ENCODE measurements around the gene EIF3CL. TPM values are rescaled to one million over a fixed set of nuclear protein-coding genes. Genes with fewer than 3 reads are reported as not detected.
A peak's percentile ranks its signal among the peaks of the same experiment; 100 is the strongest.
"Not testable (repeated sequence)": the region's sequence is repeated elsewhere in the genome, so short reads cannot be mapped to it uniquely, and the experiment has no call there.

The EIF3CL gene, protein sequence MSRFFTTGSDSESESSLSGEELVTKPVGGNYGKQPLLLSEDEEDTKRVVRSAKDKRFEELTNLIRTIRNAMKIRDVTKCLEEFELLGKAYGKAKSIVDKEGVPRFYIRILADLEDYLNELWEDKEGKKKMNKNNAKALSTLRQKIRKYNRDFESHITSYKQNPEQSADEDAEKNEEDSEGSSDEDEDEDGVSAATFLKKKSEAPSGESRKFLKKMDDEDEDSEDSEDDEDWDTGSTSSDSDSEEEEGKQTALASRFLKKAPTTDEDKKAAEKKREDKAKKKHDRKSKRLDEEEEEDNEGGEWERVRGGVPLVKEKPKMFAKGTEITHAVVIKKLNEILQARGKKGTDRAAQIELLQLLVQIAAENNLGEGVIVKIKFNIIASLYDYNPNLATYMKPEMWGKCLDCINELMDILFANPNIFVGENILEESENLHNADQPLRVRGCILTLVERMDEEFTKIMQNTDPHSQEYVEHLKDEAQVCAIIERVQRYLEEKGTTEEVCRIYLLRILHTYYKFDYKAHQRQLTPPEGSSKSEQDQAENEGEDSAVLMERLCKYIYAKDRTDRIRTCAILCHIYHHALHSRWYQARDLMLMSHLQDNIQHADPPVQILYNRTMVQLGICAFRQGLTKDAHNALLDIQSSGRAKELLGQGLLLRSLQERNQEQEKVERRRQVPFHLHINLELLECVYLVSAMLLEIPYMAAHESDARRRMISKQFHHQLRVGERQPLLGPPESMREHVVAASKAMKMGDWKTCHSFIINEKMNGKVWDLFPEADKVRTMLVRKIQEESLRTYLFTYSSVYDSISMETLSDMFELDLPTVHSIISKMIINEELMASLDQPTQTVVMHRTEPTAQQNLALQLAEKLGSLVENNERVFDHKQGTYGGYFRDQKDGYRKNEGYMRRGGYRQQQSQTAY
- total RNA-seq (2022) (146 and 151 TPM in 2 replicates), Bru-seq, nascent RNA (percentile 63 among the genes with signal in this experiment), BruChase-seq, experiment 1, labeled RNA remaining after a 6-hour chase (percentile 60 among the genes with signal in this experiment), BruChase-seq, experiment 2, labeled RNA remaining after a 2-hour chase (percentile 55 among the genes with signal in this experiment)
- long read RNA-seq, transcript EIF3CL-201 (21 exons, 3,085 nt) = major isoform, 18 of 116 reads
- long read RNA-seq, partial matches to known transcripts = 93 of 116 reads
- long read RNA-seq, other reads (novel, unspliced or antisense) = 4 of 116 reads

DNA sequence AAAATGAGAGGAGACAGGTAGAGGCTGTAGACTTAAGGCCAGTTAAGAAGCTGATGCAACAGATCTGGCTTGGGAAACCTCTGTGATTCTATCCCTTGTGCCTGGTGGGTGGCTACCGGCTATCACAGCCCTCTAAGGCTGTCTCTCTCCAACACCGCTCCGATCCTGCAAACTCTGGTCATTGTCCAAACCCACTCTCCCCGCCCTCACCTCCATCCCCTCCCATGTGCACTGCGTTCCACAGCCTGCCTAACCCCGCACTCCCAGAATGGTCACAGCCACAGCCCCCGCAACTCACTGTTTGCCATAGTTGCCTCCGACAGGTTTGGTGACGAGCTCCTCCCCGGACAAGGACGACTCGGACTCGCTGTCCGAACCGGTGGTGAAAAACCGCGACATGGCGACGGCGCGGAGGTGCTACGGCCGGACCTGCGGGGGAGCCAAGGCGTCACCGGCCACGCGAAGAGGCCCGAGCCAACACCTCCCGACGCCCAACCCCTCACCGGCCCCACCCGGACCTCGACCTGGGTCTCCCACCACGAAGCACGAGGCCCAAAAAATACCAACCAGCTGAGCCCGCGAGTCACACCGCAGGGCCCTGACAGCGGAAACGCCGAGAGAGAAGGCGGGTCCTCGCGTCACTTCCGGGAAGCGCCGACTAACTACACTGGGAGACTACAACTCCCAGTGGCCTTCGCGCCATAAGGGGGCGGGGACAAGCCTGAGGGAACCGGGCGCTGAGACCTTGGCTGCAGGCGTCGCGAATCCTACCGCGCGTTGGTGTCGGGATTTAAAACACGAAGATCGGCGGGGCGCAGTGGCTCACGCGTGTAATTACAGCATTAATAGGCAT is at the start of gene EIF3CL:
TSS of gene EIF3CL (minus strand) at position 622 of the 853 bp plus-strand sequence. CDS start at position 399, 223 bp downstream.
- H3K27ac Mint-ChIP-seq (ENCODE audit: unreplicated experiment); CTCF ChIA-PET; DNase-seq; H3K27me3 Mint-ChIP-seq (ENCODE audit: unreplicated experiment); H3K9me3 Mint-ChIP-seq (ENCODE audit: low read depth, unreplicated experiment); intact Hi-C loops (cut with micrococcal nuclease; ENCODE audit: unreplicated experiment); H3K4me1 Mint-ChIP-seq (ENCODE audit: low read depth, unreplicated experiment); H3K36me3 Mint-ChIP-seq (ENCODE audit: insufficient read depth, unreplicated experiment): not testable (repeated sequence)
- BruUV-seq (replicated peaks) = TSS peak; percentile 65
- H3K4me3 Mint-ChIP-seq (ENCODE audit: low read depth, unreplicated experiment) = peak within 1 kb of the TSS; percentile 72

DNA sequence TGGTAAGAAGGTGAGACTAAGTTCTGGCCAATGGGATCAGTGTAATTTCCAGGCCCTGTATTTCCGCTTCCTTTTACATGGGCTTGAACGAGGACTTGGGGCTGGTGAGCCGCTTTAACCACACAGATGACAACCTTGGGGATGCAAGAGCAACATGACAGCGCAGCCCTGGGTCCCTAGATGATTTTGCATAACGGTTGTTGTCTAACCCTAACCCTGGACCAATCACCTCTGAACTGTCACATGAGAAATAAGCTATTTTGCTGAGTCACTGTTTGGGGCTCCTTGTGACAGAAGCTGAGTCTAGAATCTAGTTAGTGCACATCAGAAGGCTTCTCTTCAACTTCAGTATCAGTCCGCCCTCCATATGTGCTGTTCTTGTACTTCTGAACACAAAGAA is 43.4 kb upstream of the EIF3CL start:
- H3K27me3 Mint-ChIP-seq (ENCODE audit: unreplicated experiment); intact Hi-C loops (cut with micrococcal nuclease; ENCODE audit: unreplicated experiment); H3K36me3 Mint-ChIP-seq (ENCODE audit: insufficient read depth, unreplicated experiment); H3K9me3 Mint-ChIP-seq (ENCODE audit: low read depth, unreplicated experiment); CTCF ChIA-PET; DNase-seq; H3K4me3 Mint-ChIP-seq (ENCODE audit: low read depth, unreplicated experiment); BruUV-seq (replicated peaks); H3K4me1 Mint-ChIP-seq (ENCODE audit: low read depth, unreplicated experiment); H3K27ac Mint-ChIP-seq (ENCODE audit: unreplicated experiment): not testable (repeated sequence)

DNA sequence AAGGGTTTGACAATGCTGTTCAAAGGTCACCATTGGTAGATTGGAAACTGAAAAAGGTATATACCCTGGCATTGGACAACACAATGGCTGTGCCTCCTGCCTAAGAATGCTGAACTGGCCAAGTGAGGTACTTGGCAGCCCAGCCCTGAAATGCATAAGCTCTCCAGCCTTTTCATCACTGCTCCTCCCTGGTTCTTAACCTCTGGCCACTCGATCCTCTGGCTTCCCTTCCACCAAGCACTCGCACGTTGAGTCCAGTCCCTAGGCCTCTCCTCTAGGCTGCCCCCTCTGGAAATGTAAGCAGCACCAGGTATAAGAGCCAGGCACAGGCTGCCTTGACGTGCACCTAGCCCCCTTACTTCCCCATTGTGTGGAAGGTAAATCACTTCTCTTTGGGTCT is 42.7 kb upstream of the EIF3CL start:
- intact Hi-C loops (cut with micrococcal nuclease; ENCODE audit: unreplicated experiment) = not testable (repeated sequence)

DNA sequence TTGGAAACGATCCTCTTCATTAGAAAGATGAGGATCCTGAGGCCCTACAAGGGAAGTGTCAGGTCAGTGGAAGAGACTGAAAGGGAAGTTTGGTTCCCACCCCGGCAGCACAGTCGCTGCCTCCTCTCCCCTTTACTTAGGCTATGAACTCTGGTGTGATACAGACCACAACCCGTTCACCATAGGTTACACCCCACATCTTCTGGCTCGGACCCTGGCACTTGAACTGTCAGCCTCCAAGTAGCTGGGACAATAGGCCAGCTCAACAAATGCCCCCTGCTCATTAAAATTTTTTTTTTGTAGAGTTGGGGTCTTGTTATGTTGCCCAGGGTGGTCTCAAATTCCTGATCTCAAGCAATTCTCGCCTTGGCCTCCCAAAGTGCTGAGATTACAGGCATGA is 40.3 kb upstream of the EIF3CL start:
- H3K36me3 Mint-ChIP-seq (ENCODE audit: insufficient read depth, unreplicated experiment); CTCF ChIA-PET; H3K9me3 Mint-ChIP-seq (ENCODE audit: low read depth, unreplicated experiment); H3K4me3 Mint-ChIP-seq (ENCODE audit: low read depth, unreplicated experiment); H3K4me1 Mint-ChIP-seq (ENCODE audit: low read depth, unreplicated experiment); H3K27ac Mint-ChIP-seq (ENCODE audit: unreplicated experiment); DNase-seq; intact Hi-C loops (cut with micrococcal nuclease; ENCODE audit: unreplicated experiment); BruUV-seq (replicated peaks); H3K27me3 Mint-ChIP-seq (ENCODE audit: unreplicated experiment): not testable (repeated sequence)

More for the DNA sequence above, 42.7 kb upstream of the EIF3CL start:
- H3K4me3 Mint-ChIP-seq (ENCODE audit: low read depth, unreplicated experiment); H3K27ac Mint-ChIP-seq (ENCODE audit: unreplicated experiment); H3K27me3 Mint-ChIP-seq (ENCODE audit: unreplicated experiment); CTCF ChIA-PET; BruUV-seq (replicated peaks); H3K4me1 Mint-ChIP-seq (ENCODE audit: low read depth, unreplicated experiment); H3K36me3 Mint-ChIP-seq (ENCODE audit: insufficient read depth, unreplicated experiment); DNase-seq; H3K9me3 Mint-ChIP-seq (ENCODE audit: low read depth, unreplicated experiment): not testable (repeated sequence)

DNA sequence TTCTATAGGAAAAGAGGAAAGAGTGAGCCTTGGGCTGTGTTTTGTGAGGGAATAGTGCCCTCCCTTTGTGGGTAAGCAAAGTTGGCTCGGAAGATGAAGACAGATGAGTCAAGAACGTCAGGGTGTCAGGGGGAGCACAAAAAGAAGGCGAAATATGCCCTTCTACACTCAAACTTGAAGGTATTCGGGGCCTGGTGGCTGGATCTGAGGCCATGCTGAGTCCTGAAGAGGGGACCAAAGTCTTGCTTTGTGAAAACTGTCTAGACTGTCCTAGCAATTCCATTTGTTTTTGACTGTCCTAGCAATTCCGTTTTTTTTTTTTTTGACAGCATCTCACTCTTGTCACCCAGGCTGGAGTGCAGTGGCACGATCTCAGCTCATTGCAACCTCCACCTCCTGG is 35.3 kb upstream of the EIF3CL start:
- DNase-seq; BruUV-seq (replicated peaks); H3K4me1 Mint-ChIP-seq (ENCODE audit: low read depth, unreplicated experiment); H3K27me3 Mint-ChIP-seq (ENCODE audit: unreplicated experiment); H3K36me3 Mint-ChIP-seq (ENCODE audit: insufficient read depth, unreplicated experiment); intact Hi-C loops (cut with micrococcal nuclease; ENCODE audit: unreplicated experiment); H3K9me3 Mint-ChIP-seq (ENCODE audit: low read depth, unreplicated experiment); H3K4me3 Mint-ChIP-seq (ENCODE audit: low read depth, unreplicated experiment); H3K27ac Mint-ChIP-seq (ENCODE audit: unreplicated experiment); CTCF ChIA-PET: not testable (repeated sequence)

DNA sequence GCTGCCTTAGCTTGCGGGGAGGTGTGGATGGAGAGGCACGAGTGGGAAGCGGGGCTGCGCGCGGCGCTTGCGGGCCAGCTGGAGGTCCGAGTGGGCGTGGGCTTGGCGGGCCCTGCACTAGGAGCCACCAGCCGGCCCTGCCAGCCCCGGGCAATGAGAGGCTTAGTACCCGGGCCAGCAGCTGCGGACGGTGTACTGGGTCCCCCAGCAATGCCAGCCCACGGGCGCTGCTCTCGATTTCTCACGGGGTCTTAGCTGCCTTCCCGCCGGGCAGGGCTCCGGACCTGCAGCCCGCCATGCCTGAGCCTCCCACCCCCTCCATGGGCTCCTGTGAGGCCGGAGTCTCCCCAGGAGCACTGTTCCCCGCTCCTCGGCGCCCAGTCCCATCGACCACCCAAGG is 31.7 kb upstream of the EIF3CL start:
- H3K9me3 Mint-ChIP-seq (ENCODE audit: low read depth, unreplicated experiment); DNase-seq; CTCF ChIA-PET; H3K4me1 Mint-ChIP-seq (ENCODE audit: low read depth, unreplicated experiment); H3K27me3 Mint-ChIP-seq (ENCODE audit: unreplicated experiment); BruUV-seq (replicated peaks); intact Hi-C loops (cut with micrococcal nuclease; ENCODE audit: unreplicated experiment); H3K4me3 Mint-ChIP-seq (ENCODE audit: low read depth, unreplicated experiment); H3K27ac Mint-ChIP-seq (ENCODE audit: unreplicated experiment); H3K36me3 Mint-ChIP-seq (ENCODE audit: insufficient read depth, unreplicated experiment): not testable (repeated sequence)

DNA sequence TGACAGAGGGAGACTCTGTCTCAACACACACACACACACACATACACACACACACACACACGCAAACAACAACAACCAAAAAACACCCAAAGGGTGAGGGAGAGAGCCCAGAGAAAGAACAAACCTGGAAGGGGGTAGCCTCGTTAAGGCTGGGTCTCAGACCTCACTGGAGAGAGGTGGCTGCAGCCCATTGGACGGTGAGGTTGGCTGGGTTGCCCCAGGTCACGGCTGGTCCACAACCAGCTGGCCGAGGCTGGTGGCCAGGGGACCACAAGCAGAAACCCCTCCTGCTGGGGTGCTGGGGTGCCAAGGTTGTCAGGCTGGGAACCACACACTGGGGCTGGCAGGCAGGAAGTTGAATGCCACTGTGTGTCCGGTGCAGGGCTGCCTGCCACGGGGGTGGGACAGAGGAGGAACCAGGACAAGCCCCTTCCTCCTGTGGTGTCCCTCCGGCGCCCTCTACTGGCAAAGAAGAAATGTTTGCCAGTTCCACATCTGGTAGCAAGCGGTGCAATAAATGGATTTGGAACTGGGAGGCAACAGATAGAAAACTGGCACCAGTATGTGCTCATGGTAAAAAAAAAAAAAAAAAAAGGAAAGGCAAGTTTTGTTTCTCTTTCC is 22.5 kb upstream of the EIF3CL start:
- DNase-seq; H3K27me3 Mint-ChIP-seq (ENCODE audit: unreplicated experiment); CTCF ChIA-PET; H3K36me3 Mint-ChIP-seq (ENCODE audit: insufficient read depth, unreplicated experiment); H3K4me1 Mint-ChIP-seq (ENCODE audit: low read depth, unreplicated experiment); BruUV-seq (replicated peaks); H3K9me3 Mint-ChIP-seq (ENCODE audit: low read depth, unreplicated experiment); intact Hi-C loops (cut with micrococcal nuclease; ENCODE audit: unreplicated experiment); H3K27ac Mint-ChIP-seq (ENCODE audit: unreplicated experiment); H3K4me3 Mint-ChIP-seq (ENCODE audit: low read depth, unreplicated experiment): not testable (repeated sequence)

DNA sequence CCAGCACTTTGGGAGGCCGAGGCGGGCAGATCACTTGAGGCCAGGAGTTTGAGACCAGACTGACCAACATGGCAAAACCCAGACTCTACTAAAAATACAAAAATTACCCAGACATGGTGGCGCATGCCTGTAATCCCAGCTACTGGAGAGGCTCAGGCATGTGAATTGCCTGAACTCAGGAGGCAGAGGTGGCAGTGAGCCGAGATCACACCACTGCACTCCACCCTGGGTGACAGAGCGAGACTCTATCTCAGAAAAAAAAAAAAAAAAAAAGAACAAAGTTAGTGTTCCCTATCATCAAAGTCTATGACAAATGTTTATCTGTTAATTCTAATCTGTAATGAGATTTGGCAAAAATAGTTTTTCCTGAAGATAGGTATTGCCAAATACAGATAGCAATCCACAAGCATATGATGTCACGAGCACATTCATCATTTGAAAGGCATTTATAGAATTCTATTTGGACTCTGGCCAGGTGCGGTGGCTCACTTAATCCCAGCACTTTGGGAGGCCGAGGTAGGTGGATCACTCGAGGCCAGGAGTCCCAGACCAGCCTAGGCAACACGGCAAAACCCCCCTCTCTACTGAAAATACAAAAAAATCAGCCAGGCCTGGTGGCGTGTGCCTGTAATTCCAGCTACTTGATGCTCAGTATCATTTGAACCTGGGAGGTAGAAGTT is 17.6 kb upstream of the EIF3CL start:
- H3K9me3 Mint-ChIP-seq (ENCODE audit: low read depth, unreplicated experiment); H3K4me1 Mint-ChIP-seq (ENCODE audit: low read depth, unreplicated experiment); H3K4me3 Mint-ChIP-seq (ENCODE audit: low read depth, unreplicated experiment); BruUV-seq (replicated peaks); CTCF ChIA-PET; H3K27ac Mint-ChIP-seq (ENCODE audit: unreplicated experiment); DNase-seq; intact Hi-C loops (cut with micrococcal nuclease; ENCODE audit: unreplicated experiment); H3K36me3 Mint-ChIP-seq (ENCODE audit: insufficient read depth, unreplicated experiment); H3K27me3 Mint-ChIP-seq (ENCODE audit: unreplicated experiment): not testable (repeated sequence)
